Activated naive CD8-positive, alpha-beta T cell treated with anti-CD3 and anti-CD28 coated beads, Interleukin-2, amount 10 ng/mL, durations not matched to agents 7 days and 5 days (primary cell): ENCODE data around the gene SOX6. TPM values are rescaled to one million over a fixed set of nuclear protein-coding genes. Genes with fewer than 3 reads are reported as not detected.

Experiments used
- ATAC-seq: fragments of 150-1000 bp; cut with Tn5 transposase; one replicate; pipeline ENCODE4 v1.10.0; 2021; ENCODE audit warnings: low read depth, moderate library complexity
- POLR2A ChIA-PET: fragments of 350-600 bp; sonication (Branson Sonifier 250); formaldehyde crosslinking; loops from one replicate; lab custom pipeline; 2021; ENCODE audit warnings: antibody characterized with exemption; lab: Charles Lee
- DNase-seq: peaks from one replicate; pipeline ENCODE4 v3.0.0; 2021
- H3K27ac Mint-ChIP-seq: one replicate; pipeline ENCODE4 v1.8.0; 2022; ENCODE audit warnings: mild to moderate bottlenecking, mixed read lengths
- H3K27me3 Mint-ChIP-seq: one replicate; pipeline ENCODE4 v1.8.0; 2022; ENCODE audit warnings: mild to moderate bottlenecking, moderate library complexity, mixed read lengths
- H3K36me3 Mint-ChIP-seq: one replicate; pipeline ENCODE4 v1.8.0; 2021; ENCODE audit warnings: mild to moderate bottlenecking, mixed read lengths
- H3K4me1 Mint-ChIP-seq: one replicate; pipeline ENCODE4 v1.8.0; 2021; ENCODE audit warnings: mixed read lengths
- H3K4me3 Mint-ChIP-seq: one replicate; pipeline ENCODE4 v1.8.0; 2022; ENCODE audit warnings: mild to moderate bottlenecking, moderate library complexity, mixed read lengths
- H3K9me3 Mint-ChIP-seq: one replicate; pipeline ENCODE4 v1.8.0; 2021; ENCODE audit warnings: mixed read lengths
- total RNA-seq, 2 experiments: library from RNA; stranded (reverse); gene quantifications; one replicate each; pipeline ENCODE4 v1.2.3, GENCODE V29; 2021

The SOX6 gene
- total RNA-seq, 2 experiments from 2014 or later = not detected

- H3K27ac Mint-ChIP-seq = no peak overlapping the region
- peaks cover 5% of the 10 kb centered on the region for H3K27me3 Mint-ChIP-seq
- no peaks in the 10 kb centered on the region for H3K36me3 Mint-ChIP-seq
- ATAC-seq (no peak), DNase-seq (no peak)
- H3K4me3 Mint-ChIP-seq = no peak overlapping the region
- H3K9me3 Mint-ChIP-seq = no peaks in the 10 kb centered on the region
- no peaks in the 10 kb centered on the region for H3K4me1 Mint-ChIP-seq
- POLR2A ChIA-PET = no interaction called here
These were observed 386.5 kb downstream of the SOX6 start for GRCh38 chr11:15969701-15970329.

- H3K9me3 Mint-ChIP-seq = no peaks in the 10 kb centered on the region
- H3K27ac Mint-ChIP-seq = no peak overlapping the region
- H3K36me3 Mint-ChIP-seq = no peaks in the 10 kb centered on the region
- DNase-seq (no peak), ATAC-seq (no peak)
- no peak overlapping the region for H3K4me3 Mint-ChIP-seq
- H3K4me1 Mint-ChIP-seq = no peaks in the 10 kb centered on the region
- POLR2A ChIA-PET = no interaction called here
- H3K27me3 Mint-ChIP-seq = peaks cover 5% of the 10 kb centered on the region
These were observed 387.1 kb downstream of the SOX6 start for GRCh38 chr11:15969281-15969680.

- Mint-ChIP-seq H3K4me1 (no peaks in the 10 kb centered on the region), H3K4me3 (no peak overlapping the region), H3K27ac (no peak overlapping the region), H3K27me3 (peaks cover 5% of the 10 kb centered on the region), H3K9me3 (no peaks in the 10 kb centered on the region), H3K36me3 (no peaks in the 10 kb centered on the region)
- POLR2A ChIA-PET = no interaction called here
- DNase-seq (no peak), ATAC-seq (no peak)
These were observed 387.8 kb downstream of the SOX6 start for GRCh38 chr11:15968461-15969130.

DNA sequence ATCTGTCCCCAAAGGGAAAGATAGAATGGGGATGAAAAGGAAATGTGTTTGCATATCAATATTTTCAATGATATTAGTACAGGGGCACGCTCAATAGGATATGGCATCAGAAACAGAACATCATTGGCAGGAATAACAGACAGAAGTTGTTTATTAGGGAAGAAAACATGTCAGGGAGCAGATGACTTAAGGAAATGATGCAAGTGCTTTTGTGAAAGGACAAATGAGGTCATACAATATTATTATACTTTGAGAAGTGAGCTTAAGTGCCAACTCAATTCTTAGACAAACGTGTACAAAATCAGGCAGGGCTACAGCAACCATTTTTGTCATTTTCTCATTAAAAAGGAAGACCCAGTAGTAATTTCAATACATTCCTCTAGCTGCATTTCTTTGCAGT, 388.4 kb downstream of the SOX6 start:
- ATAC-seq (no peak), DNase-seq (no peak)
- POLR2A ChIA-PET = no interaction called here
- Mint-ChIP-seq H3K9me3 (no peaks in the 10 kb centered on the region), H3K27me3 (peaks cover 5% of the 10 kb centered on the region), H3K36me3 (no peaks in the 10 kb centered on the region), H3K27ac (no peak overlapping the region), H3K4me3 (no peak overlapping the region), H3K4me1 (no peaks in the 10 kb centered on the region)

DNA sequence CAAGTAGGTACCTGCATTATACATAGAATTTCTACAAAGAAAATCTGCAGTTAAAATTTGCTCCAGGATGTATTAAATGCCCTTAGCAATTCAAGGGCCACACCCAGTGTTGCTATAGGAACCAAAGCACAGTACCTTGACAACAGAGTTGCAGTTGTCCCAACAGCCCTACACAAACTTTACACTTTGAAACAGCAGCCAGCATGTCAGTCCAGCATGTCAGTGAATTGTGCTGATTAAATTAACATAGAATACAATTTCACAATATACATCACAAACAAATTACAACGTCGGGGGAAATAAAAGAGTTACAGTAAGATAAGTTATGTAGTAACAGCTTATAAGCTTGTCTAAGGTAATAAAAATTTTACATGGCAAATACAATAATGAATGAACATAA, 389.2 kb downstream of the SOX6 start:
- DNase-seq (no peak), ATAC-seq (no peak)
- Mint-ChIP-seq H3K4me1 (no peaks in the 10 kb centered on the region), H3K27me3 (peaks cover 5% of the 10 kb centered on the region), H3K4me3 (no peak overlapping the region), H3K36me3 (no peaks in the 10 kb centered on the region), H3K9me3 (no peaks in the 10 kb centered on the region), H3K27ac (no peak overlapping the region)
- POLR2A ChIA-PET = no interaction called here

- no peak for DNase-seq
- H3K4me3 Mint-ChIP-seq = no peak overlapping the region
- POLR2A ChIA-PET = no interaction called here
- ATAC-seq = no peak
- no peaks in the 10 kb centered on the region for H3K4me1 Mint-ChIP-seq
- H3K27ac Mint-ChIP-seq = no peak overlapping the region
- H3K9me3 Mint-ChIP-seq = no peaks in the 10 kb centered on the region
- peaks cover 5% of the 10 kb centered on the region for H3K27me3 Mint-ChIP-seq
- H3K36me3 Mint-ChIP-seq = no peaks in the 10 kb centered on the region
These were observed 390.6 kb downstream of the SOX6 start for GRCh38 chr11:15965562-15966250.

- DNase-seq (no peak), ATAC-seq (no peak)
- Mint-ChIP-seq H3K4me1 (no peaks in the 10 kb centered on the region), H3K4me3 (no peak overlapping the region), H3K9me3 (no peaks in the 10 kb centered on the region), H3K27me3 (no peaks in the 10 kb centered on the region), H3K27ac (no peak overlapping the region), H3K36me3 (no peaks in the 10 kb centered on the region)
- POLR2A ChIA-PET = no interaction called here
These were observed 393.1 kb downstream of the SOX6 start for GRCh38 chr11:15963266-15963665.

DNA sequence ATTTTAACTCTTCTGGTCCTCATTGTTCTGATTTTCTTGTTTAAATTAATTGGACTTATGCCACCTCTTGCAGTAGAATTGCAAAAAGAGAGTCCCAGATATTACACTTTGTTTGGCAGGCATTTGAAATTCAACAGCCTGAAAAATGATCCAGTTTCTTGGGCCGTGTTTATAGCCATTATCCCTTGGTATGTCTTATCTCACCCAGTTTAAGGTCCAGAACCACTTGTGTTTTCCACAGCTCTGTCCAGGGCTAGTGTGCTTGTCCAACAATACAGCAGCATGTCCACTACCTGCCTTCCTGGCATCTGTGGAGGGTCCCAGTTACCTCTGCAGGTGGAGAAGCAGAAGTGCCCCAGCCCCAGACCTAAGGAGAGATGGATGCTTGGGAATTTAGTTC, 397.4 kb downstream of the SOX6 start:
- Mint-ChIP-seq H3K27ac (no peak overlapping the region), H3K9me3 (no peaks in the 10 kb centered on the region), H3K36me3 (no peaks in the 10 kb centered on the region), H3K4me1 (no peaks in the 10 kb centered on the region), H3K4me3 (no peak overlapping the region), H3K27me3 (no peaks in the 10 kb centered on the region)
- POLR2A ChIA-PET = no interaction called here
- ATAC-seq (no peak), DNase-seq (no peak)

DNA sequence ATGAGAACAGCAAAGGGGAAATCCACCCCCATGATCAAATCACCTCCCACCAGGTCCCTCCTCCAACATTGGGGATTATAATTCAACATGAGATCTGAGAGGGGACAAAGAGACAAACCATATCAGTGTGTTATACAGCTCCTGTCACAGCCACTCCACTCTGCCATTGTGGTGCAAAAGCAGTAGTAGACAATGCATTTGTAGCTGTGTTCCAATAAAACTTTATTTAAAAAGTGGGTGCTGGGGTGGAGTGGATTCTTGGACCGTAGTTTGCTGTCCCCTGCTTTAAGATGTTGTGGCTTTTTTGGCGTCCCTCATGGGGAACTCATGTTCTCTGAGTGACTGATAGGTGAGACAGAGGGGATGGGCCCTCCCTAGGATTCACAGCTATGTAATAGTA, 399.1 kb downstream of the SOX6 start:
- POLR2A ChIA-PET = no interaction called here
- Mint-ChIP-seq H3K4me3 (no peak overlapping the region), H3K4me1 (no peaks in the 10 kb centered on the region), H3K36me3 (no peaks in the 10 kb centered on the region), H3K27ac (no peak overlapping the region), H3K9me3 (no peaks in the 10 kb centered on the region), H3K27me3 (no peaks in the 10 kb centered on the region)
- ATAC-seq (no peak), DNase-seq (no peak)

DNA sequence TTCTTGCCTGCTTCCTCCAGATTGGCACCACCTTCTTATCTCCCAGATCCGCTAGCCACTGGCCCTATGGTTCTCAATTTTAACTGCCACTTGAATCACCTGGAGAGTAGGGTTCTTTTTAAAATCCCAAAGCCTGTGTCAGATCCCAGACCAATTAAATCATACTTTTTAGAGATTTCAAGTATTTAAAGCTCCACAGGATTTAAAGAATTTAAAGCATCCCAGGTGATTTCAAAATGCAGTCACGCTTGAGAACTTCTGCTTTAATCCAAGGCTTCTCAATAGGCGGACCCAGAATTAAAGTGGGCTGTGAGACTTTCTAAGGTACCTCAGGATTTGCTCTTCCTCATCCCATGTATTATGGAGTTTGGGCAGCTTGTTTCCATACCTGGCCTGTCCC, 400.0 kb downstream of the SOX6 start:
- no peaks in the 10 kb centered on the region for H3K36me3 Mint-ChIP-seq
- no peak overlapping the region for H3K4me3 Mint-ChIP-seq
- no peak for DNase-seq
- H3K9me3 Mint-ChIP-seq = no peaks in the 10 kb centered on the region
- POLR2A ChIA-PET = no interaction called here
- no peaks in the 10 kb centered on the region for H3K4me1 Mint-ChIP-seq
- no peaks in the 10 kb centered on the region for H3K27me3 Mint-ChIP-seq
- H3K27ac Mint-ChIP-seq = no peak overlapping the region
- no peak for ATAC-seq

DNA sequence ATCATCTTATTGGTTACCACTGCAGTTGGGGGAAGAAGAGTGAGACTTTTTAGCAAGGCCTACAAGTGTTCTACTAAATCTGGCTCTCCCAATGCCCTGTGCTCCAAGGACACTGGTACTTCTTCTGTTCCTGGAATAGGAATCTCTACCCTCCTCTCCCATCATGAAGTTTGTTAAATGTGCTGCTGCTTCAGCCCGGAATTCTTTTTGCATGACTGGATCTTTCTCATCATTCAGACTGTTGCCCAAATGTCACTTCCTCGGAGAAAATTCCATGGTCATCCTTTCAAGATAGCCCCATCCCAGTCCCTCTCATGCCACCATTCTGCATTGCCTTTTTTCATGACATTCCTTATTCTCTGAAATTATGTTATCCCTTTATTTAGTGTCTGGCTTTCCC, 400.8 kb downstream of the SOX6 start:
- no peak for DNase-seq
- H3K4me1 Mint-ChIP-seq = no peaks in the 10 kb centered on the region
- no peak for ATAC-seq
- no peak overlapping the region for H3K4me3 Mint-ChIP-seq
- no peaks in the 10 kb centered on the region for H3K27me3 Mint-ChIP-seq
- no peaks in the 10 kb centered on the region for H3K36me3 Mint-ChIP-seq
- no peaks in the 10 kb centered on the region for H3K9me3 Mint-ChIP-seq
- POLR2A ChIA-PET = no interaction called here
- H3K27ac Mint-ChIP-seq = no peak overlapping the region

GRCh38 chr11:15947681-15948648, 408.4 kb downstream of the SOX6 start:
- Mint-ChIP-seq H3K4me3 (no peak overlapping the region), H3K27ac (no peak overlapping the region), H3K9me3 (no peaks in the 10 kb centered on the region), H3K36me3 (no peaks in the 10 kb centered on the region), H3K4me1 (no peaks in the 10 kb centered on the region), H3K27me3 (no peaks in the 10 kb centered on the region)
- ATAC-seq (no peak), DNase-seq (no peak)
- POLR2A ChIA-PET = no interaction called here

- DNase-seq = no peak
- no peaks in the 10 kb centered on the region for H3K4me1 Mint-ChIP-seq
- no peak overlapping the region for H3K4me3 Mint-ChIP-seq
- POLR2A ChIA-PET = no interaction called here
- no peaks in the 10 kb centered on the region for H3K27me3 Mint-ChIP-seq
- H3K36me3 Mint-ChIP-seq = no peaks in the 10 kb centered on the region
- H3K27ac Mint-ChIP-seq = no peak overlapping the region
- no peak for ATAC-seq
- H3K9me3 Mint-ChIP-seq = no peaks in the 10 kb centered on the region
These were observed 410.6 kb downstream of the SOX6 start for GRCh38 chr11:15945726-15946125.
